Stimulated activated CD4-positive, alpha-beta T cell treated with anti-CD3 and anti-CD28 coated beads, Interleukin-12 subunit alpha, Interleukin-12 subunit beta, amount 100 ng/mL, for 24 hours (primary cell): Measurements from ENCODE around the gene GNA12.

Source experiments
- DNase-seq, 2 experiments: peaks; one replicate each; pipeline ENCODE4 v3.0.0-alpha.2; 2020; ENCODE audit warnings: low read depth in 2 of 2

GNA12 gene

GRCh38 chr7:2777898-2778535 lies 66.1 kb downstream of the GNA12 start:
- no peak for DNase-seq

GRCh38 chr7:2776401-2776800 lies 67.7 kb downstream of the GNA12 start:
- no peak for DNase-seq

- no peak for DNase-seq
Observed at GRCh38 chr7:2775785-2776184, 68.3 kb downstream of the GNA12 start.

- no peak for DNase-seq
Observed at GRCh38 chr7:2775376-2775775, 68.7 kb downstream of the GNA12 start.

GRCh38 chr7:2774935-2775334 lies 69.2 kb downstream of the GNA12 start:
- no peak for DNase-seq

- DNase-seq: no peak
Observed at GRCh38 chr7:2774280-2774679, 69.8 kb downstream of the GNA12 start.

GRCh38 chr7:2773608-2774007 lies 70.5 kb downstream of the GNA12 start:
- DNase-seq: no peak

GRCh38 chr7:2771274-2771731 lies 72.8 kb downstream of the GNA12 start:
- DNase-seq: no peak

GRCh38 chr7:2764621-2765020 lies 79.5 kb downstream of the GNA12 start:
- no peak for DNase-seq

GRCh38 chr7:2763597-2763996 lies 80.5 kb downstream of the GNA12 start:
- no peak for DNase-seq

GRCh38 chr7:2761801-2762497 lies 82.2 kb downstream of the GNA12 start:
- DNase-seq: no peak

GRCh38 chr7:2761131-2761624 lies 82.9 kb downstream of the GNA12 start:
- DNase-seq: no peak

- DNase-seq: no peak
Observed at GRCh38 chr7:2760098-2760889, 83.8 kb downstream of the GNA12 start.

- no peak for DNase-seq
Observed at GRCh38 chr7:2759736-2760097, 84.4 kb downstream of the GNA12 start.

GRCh38 chr7:2758673-2759616 lies 85.2 kb downstream of the GNA12 start:
- DNase-seq: no peak

- peak; percentile 51 to 70 for DNase-seq
Observed at GRCh38 chr7:2757904-2758672, 86.0 kb downstream of the GNA12 start.

- no peak for DNase-seq
Observed at GRCh38 chr7:2757361-2757903, 86.7 kb downstream of the GNA12 start.

GRCh38 chr7:2755531-2755930 lies 88.6 kb downstream of the GNA12 start:
- no peak for DNase-seq

- DNase-seq: no peak
Observed at GRCh38 chr7:2754912-2755311, 89.2 kb downstream of the GNA12 start.

GRCh38 chr7:2754086-2754485 lies 90.0 kb downstream of the GNA12 start:
- DNase-seq: no peak
